ENCODE results near the gene HPS1. TPM values are rescaled to one million over a fixed set of nuclear protein-coding genes. Genes with fewer than 3 reads are reported as not detected.

Gene HPS1
- 2.0 and 2.8 TPM in 2 replicates for total RNA-seq (2014; rRNA removed; shearing (Covaris generic))

DNA sequence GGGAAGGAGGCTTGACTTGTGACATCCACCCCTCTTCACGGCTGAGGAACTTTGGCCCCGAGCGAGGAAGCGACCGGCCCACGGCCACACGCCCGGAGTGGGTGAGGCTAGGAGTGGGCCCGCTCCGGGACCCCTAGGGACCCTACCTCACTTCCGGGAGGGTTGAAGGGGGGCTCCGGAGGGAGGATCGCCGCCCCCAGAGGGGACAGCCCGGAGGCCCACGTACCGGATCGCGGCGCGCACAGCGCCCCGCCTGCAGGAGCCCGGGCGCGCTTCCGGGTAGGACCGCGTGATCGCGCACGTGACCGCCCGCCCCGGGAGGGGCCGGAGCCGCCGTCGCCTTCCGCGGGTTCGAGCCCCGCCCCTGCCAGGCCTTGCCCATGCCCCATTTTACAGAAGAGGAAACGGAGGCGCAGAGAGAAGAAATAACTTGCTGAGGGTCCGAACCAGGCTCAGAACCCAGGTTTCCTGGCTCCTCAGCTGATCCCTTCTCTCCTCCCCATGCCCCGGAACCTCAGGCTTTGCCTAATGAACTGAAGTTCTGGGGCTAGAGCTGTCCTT, at the start of gene HPS1:
TSS of gene HPS1 (minus strand) at position 275 of the 561 bp plus-strand sequence. CDS start 3,695 bp downstream, outside the sequence.
- no peaks in the 10 kb centered on the region for H3K4me1 ChIP-seq
- H3K27ac ChIP-seq = no peak within 1 kb of the TSS
- H3K27me3 ChIP-seq = no peaks in the 10 kb centered on the region
- no peak for DNase-seq
- no peaks in the 10 kb centered on the region for H3K36me3 ChIP-seq
- peak within 1 kb of the TSS; percentile 54 for H3K4me3 ChIP-seq
- H3K9me3 ChIP-seq (replicated peaks) = no peaks in the 10 kb centered on the region

DNA sequence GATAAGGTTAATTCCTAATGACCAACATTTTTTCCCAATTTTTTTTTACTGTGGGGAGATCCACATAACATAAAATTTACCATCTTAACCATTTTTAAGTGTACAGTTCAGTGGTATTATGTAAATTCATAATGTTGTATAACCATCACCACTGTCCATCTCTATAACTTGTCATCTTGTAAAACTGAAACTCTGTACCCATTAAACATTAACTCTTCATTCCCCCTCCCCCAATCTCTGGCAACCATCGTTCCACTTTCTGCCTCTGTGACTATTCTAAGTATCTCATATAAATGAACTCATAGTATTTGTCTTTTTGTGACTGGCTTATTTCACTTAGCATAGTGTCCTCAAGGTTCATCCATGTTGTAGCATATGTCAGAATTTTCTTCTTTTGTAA, 46.0 kb upstream of the HPS1 start:
- no peak for DNase-seq

DNA sequence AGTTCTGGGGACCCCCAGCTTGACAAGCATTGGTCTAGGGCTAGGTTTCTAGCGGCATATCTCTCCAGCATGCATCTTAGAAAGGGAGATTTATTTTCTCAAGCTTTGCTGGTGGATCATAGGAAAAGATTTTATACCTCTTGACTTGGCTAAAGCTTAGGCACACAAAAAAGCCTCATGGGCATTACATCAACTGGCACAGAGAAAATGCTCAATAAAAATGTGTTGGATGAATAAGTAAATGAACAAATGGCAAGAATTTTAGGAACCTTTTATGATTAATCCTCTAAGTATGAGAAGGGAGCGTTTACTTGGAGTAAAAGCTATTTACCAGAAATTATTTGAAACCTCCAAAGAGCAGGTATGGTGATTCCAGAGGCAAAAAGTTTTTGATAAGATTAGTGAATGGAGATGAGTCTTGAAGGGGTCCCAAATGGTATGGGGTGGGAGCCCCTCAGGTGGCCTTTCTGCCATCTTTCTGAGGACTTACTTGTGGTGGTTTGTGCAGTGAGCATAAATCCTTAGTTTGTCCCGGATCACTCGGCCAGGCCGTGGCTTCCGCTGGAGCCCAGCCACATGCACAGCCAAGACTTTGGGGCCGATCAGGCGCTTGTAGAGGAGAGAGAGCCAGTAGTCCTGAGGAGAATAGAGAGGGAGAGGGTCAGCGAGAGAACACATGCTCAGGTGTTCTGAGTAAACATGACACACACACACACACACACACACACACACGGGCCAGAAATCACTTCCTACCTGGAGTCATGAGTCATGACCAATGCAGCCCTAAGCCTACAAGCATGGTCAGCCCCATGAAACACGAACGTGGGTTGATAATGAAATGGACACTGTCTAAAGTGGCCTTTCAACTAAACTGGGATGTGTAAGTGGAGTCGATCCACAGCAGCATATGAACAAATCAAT, 43.1 kb upstream of the HPS1 start:
- H3K4me3 ChIP-seq = no peak overlapping the region
- no peaks in the 10 kb centered on the region for H3K36me3 ChIP-seq
- no peaks in the 10 kb centered on the region for H3K27me3 ChIP-seq
- DNase-seq = no peak
- H3K4me1 ChIP-seq = no peaks in the 10 kb centered on the region
- H3K27ac ChIP-seq = no peak overlapping the region
- H3K9me3 ChIP-seq (replicated peaks) = 0 out of 2 replicates have a peak, but pooled peaks cover 2% of the 10 kb centered on the region

More for the DNA sequence above, 46.0 kb upstream of the HPS1 start:
- Histone ChIP-seq H3K4me3 (no peak overlapping the region), H3K27ac (no peak overlapping the region), H3K27me3 (no peaks in the 10 kb centered on the region), H3K9me3 (replicated peaks) (0 out of 2 replicates have a peak, but pooled peaks cover 10% of the 10 kb centered on the region), H3K36me3 (no peaks in the 10 kb centered on the region), H3K4me1 (no peaks in the 10 kb centered on the region)

- Histone ChIP-seq H3K9me3 (replicated peaks) (0 out of 2 replicates have a peak, but pooled peaks cover 2% of the 10 kb centered on the region), H3K27me3 (no peaks in the 10 kb centered on the region), H3K4me3 (no peak overlapping the region), H3K36me3 (no peaks in the 10 kb centered on the region), H3K27ac (no peak overlapping the region), H3K4me1 (no peaks in the 10 kb centered on the region)
- DNase-seq = peak in 1 of 2 experiments; percentile 16
Measured at GRCh38 chr10:98488669-98489430, 42.1 kb upstream of the HPS1 start.

GRCh38 chr10:98487649-98488048, 40.9 kb upstream of the HPS1 start:
- no peak overlapping the region for H3K4me3 ChIP-seq
- no peaks in the 10 kb centered on the region for H3K27me3 ChIP-seq
- no peak for DNase-seq
- H3K9me3 ChIP-seq (replicated peaks) = no peaks in the 10 kb centered on the region
- H3K36me3 ChIP-seq = no peaks in the 10 kb centered on the region
- no peaks in the 10 kb centered on the region for H3K4me1 ChIP-seq
- no peak overlapping the region for H3K27ac ChIP-seq

DNA sequence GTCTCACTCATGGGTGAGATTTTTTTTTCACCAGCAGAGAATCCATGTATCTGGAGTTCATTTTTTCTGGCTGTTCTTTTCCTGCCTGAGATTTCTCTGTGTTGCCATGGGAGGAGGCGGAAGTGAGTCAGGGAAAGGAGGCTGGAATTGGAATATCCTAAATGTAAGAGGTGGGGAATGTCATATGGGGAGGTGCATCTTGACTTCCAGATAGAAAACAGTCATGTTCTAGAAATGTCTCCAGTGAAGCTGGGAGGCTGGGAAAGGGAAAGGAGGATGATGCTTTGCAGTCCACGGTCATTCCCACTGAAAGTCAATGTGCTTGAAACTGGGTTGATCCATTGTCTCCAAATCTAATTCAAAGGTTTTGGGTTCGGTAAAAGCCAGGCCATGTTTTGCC, 39.7 kb upstream of the HPS1 start:
- Histone ChIP-seq H3K27me3 (no peaks in the 10 kb centered on the region), H3K36me3 (no peaks in the 10 kb centered on the region), H3K27ac (no peak overlapping the region), H3K9me3 (replicated peaks) (no peaks in the 10 kb centered on the region), H3K4me1 (peaks cover 7% of the 10 kb centered on the region), H3K4me3 (no peak overlapping the region)
- DNase-seq = no peak

GRCh38 chr10:98485959-98486358, 39.2 kb upstream of the HPS1 start:
- Histone ChIP-seq H3K4me1 (peaks cover 12% of the 10 kb centered on the region), H3K4me3 (no peak overlapping the region), H3K27ac (no peak overlapping the region), H3K9me3 (replicated peaks) (no peaks in the 10 kb centered on the region), H3K27me3 (no peaks in the 10 kb centered on the region), H3K36me3 (no peaks in the 10 kb centered on the region)
- no peak for DNase-seq

- DNase-seq = no peak
Measured at GRCh38 chr10:98483658-98484057, 36.9 kb upstream of the HPS1 start.

GRCh38 chr10:98482096-98482495, 35.4 kb upstream of the HPS1 start:
- no peak overlapping the region for H3K27ac ChIP-seq
- H3K27me3 ChIP-seq = no peaks in the 10 kb centered on the region
- no peak for DNase-seq
- no peak overlapping the region for H3K4me3 ChIP-seq
- H3K36me3 ChIP-seq = no peaks in the 10 kb centered on the region
- H3K9me3 ChIP-seq (replicated peaks) = no peaks in the 10 kb centered on the region
- H3K4me1 ChIP-seq = peaks cover 21% of the 10 kb centered on the region

More at GRCh38 chr10:98483658-98484057, 36.9 kb upstream of the HPS1 start:
- Histone ChIP-seq H3K27me3 (no peaks in the 10 kb centered on the region), H3K36me3 (no peaks in the 10 kb centered on the region), H3K27ac (no peak overlapping the region), H3K9me3 (replicated peaks) (no peaks in the 10 kb centered on the region), H3K4me3 (no peak overlapping the region), H3K4me1 (peaks cover 16% of the 10 kb centered on the region)

- H3K36me3 ChIP-seq = no peaks in the 10 kb centered on the region
- DNase-seq = peak; percentile 32 to 56
- no peak overlapping the region for H3K4me3 ChIP-seq
- H3K4me1 ChIP-seq = peaks cover 21% of the 10 kb centered on the region
- H3K27ac ChIP-seq = no peak overlapping the region
- H3K27me3 ChIP-seq = no peaks in the 10 kb centered on the region
- no peaks in the 10 kb centered on the region for H3K9me3 ChIP-seq (replicated peaks)
Measured at GRCh38 chr10:98481404-98481945, 34.7 kb upstream of the HPS1 start.

- Histone ChIP-seq H3K9me3 (replicated peaks) (no peaks in the 10 kb centered on the region), H3K36me3 (no peaks in the 10 kb centered on the region), H3K27ac (no peak overlapping the region), H3K4me3 (no peak overlapping the region), H3K27me3 (no peaks in the 10 kb centered on the region), H3K4me1 (peaks cover 21% of the 10 kb centered on the region)
- DNase-seq = no peak
Measured at GRCh38 chr10:98478430-98479222, 31.9 kb upstream of the HPS1 start.

GRCh38 chr10:98477861-98478260, 31.1 kb upstream of the HPS1 start:
- Histone ChIP-seq H3K27me3 (no peaks in the 10 kb centered on the region), H3K4me3 (no peak overlapping the region), H3K27ac (no peak overlapping the region), H3K36me3 (no peaks in the 10 kb centered on the region), H3K9me3 (replicated peaks) (no peaks in the 10 kb centered on the region), H3K4me1 (peaks cover 21% of the 10 kb centered on the region)
- no peak for DNase-seq

- Histone ChIP-seq H3K4me1 (peaks cover 10% of the 10 kb centered on the region), H3K9me3 (replicated peaks) (no peaks in the 10 kb centered on the region)
Measured at GRCh38 chr10:98474628-98475027, 27.9 kb upstream of the HPS1 start.

DNA sequence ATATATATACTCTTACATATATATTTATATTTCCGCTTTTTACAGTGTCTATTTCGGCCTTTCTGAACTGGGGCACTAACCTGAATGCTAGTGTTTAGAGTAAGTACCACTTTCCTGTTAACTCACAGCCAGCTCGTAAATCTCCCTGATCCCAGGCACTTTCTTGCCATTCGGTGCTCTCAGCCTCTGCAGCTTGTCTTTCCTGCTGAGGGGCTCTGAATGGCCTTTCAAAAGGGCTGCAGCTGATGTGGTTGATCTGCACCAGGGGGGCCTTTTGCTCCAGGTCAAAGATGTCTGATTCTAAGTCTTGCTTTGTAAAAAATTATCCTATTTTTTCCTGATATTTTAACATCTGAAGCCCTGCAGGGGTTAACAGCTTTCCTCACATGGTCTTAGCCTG, 25.5 kb upstream of the HPS1 start:
- H3K27ac ChIP-seq = no peak overlapping the region
- DNase-seq = no peak
- H3K9me3 ChIP-seq (replicated peaks) = no peaks in the 10 kb centered on the region
- H3K36me3 ChIP-seq = no peaks in the 10 kb centered on the region
- H3K4me1 ChIP-seq = peaks cover 5% of the 10 kb centered on the region; the same call in 1 of the 2 replicates
- H3K4me3 ChIP-seq = no peak overlapping the region
- no peaks in the 10 kb centered on the region for H3K27me3 ChIP-seq

More at GRCh38 chr10:98474628-98475027, 27.9 kb upstream of the HPS1 start:
- no peak overlapping the region for H3K4me3 ChIP-seq
- no peak for DNase-seq
- H3K36me3 ChIP-seq = no peaks in the 10 kb centered on the region
- H3K27me3 ChIP-seq = no peaks in the 10 kb centered on the region
- no peak overlapping the region for H3K27ac ChIP-seq
